OCI-LY7 (cell line): ENCODE results near the gene MMAB. TPM values are rescaled to one million over a fixed set of nuclear protein-coding genes. Genes with fewer than 3 reads are reported as not detected.

Experiments
- BruUV-seq: library from RNA; stranded (reverse); fragments of 400-500 nt; replicated peaks from 2 replicates; lab custom pipeline; 2021; lab: Mats Ljungman, UMichigan
- CTCF ChIA-PET: fragments of 300-600 bp; sonication (Branson Sonifier 250); formaldehyde crosslinking; loops from one replicate; lab custom pipeline; 2022; ENCODE audit warnings: antibody characterized with exemption; ENCODE audit not compliant: unreplicated experiment; lab: Charles Lee
- POLR2A ChIA-PET: fragments of 300-600 bp; sonication (Branson Sonifier 250); formaldehyde crosslinking; loops from one replicate; lab custom pipeline; 2022; ENCODE audit warnings: antibody characterized with exemption; lab: Charles Lee
- DNase-seq: peaks from one replicate; pipeline ENCODE4 v3.0.0-alpha.2; 2015; ENCODE audit warnings: low spot score
- H2AFZ ChIP-seq: fragments of 200-600 bp; sonication (generic), shearing (Covaris generic); 2 replicates; pipeline ENCODE4 v1.6.1; 2014; ENCODE audit warnings: mild to moderate bottlenecking, antibody characterized with exemption, low read length, moderate library complexity
- H3K27ac ChIP-seq: fragments of 200-600 bp; sonication (generic); 2 replicates; pipeline ENCODE4 v1.5.1; 2014; ENCODE audit warnings: mixed run types, low read depth, mild to moderate bottlenecking, moderate library complexity, low read length, inconsistent platforms; ENCODE audit not compliant: poor library complexity, severe bottlenecking
- H3K36me3 ChIP-seq: fragments of 200-600 bp; sonication (generic); 2 replicates; pipeline ENCODE4 v1.6.1; 2014; ENCODE audit warnings: mild to moderate bottlenecking, antibody characterized with exemption, low read length, moderate library complexity, mixed read lengths; ENCODE audit not compliant: insufficient read depth
- H3K4me1 ChIP-seq: fragments of 200-600 bp; sonication (generic); 2 replicates; pipeline ENCODE4 v1.5.1; 2014; ENCODE audit warnings: mild to moderate bottlenecking, low read length; ENCODE audit not compliant: insufficient read depth, poor library complexity, severe bottlenecking
- H3K4me2 ChIP-seq: fragments of 200-600 bp; sonication (generic); 2 replicates; pipeline ENCODE4 v1.6.1; 2014; ENCODE audit warnings: mild to moderate bottlenecking, low read length
- H3K4me3 ChIP-seq: fragments of 200-600 bp; sonication (generic); 2 replicates; pipeline ENCODE4 v1.5.1; 2014; ENCODE audit warnings: mild to moderate bottlenecking, low read depth, low read length; ENCODE audit not compliant: poor library complexity, severe bottlenecking
- H3K79me2 ChIP-seq: fragments of 200-600 bp; sonication (generic); 2 replicates; pipeline ENCODE4 v1.6.1; 2016; ENCODE audit warnings: low read depth, mild to moderate bottlenecking, low read length, moderate library complexity, mixed read lengths; ENCODE audit not compliant: insufficient read depth
- H3K9me2 ChIP-seq: fragments of 200-600 bp; sonication (generic); 2 replicates; pipeline ENCODE4 v1.6.1; 2016; ENCODE audit warnings: mild to moderate bottlenecking, low read length, mixed read lengths; ENCODE audit not compliant: insufficient read depth
- H3K9me3 ChIP-seq: fragments of 200-600 bp; sonication (generic); 2 replicates; pipeline ENCODE4 v1.6.1; 2014; ENCODE audit warnings: mild to moderate bottlenecking, mixed run types, low read length, mixed read lengths
- H4K20me1 ChIP-seq: fragments of 200-600 bp; sonication (generic); 2 replicates; pipeline ENCODE4 v1.6.1; 2014; ENCODE audit warnings: mild to moderate bottlenecking, antibody characterized with exemption, low read length, moderate library complexity, mixed read lengths; ENCODE audit not compliant: insufficient read depth
- EZH2phosphoT487 ChIP-seq: fragments of 200-600 bp; sonication (generic); IDR thresholded peaks from 2 replicates; pipeline ENCODE4 v1.6.1; 2018; ENCODE audit warnings: low read depth, borderline replicate concordance, mild to moderate bottlenecking, mixed run types, antibody characterized with exemption, low read length, moderate library complexity, mixed read lengths
- intact Hi-C: fragments of 100-400 bp; cut with micrococcal nuclease; formaldehyde crosslinking; loops from one replicate; pipeline ENCODE4 v1.10.0; 2022; ENCODE audit not compliant: unreplicated experiment
- total RNA-seq, 2 experiments: library from RNA; depleted of rRNA in 1 of 2; stranded (reverse); fragments of >200 nt in 1 of 2; shearing (Covaris generic) in 1 of 2; gene quantifications; 2 replicates each; pipeline ENCODE4 v1.2.3, GENCODE V29; 2014 to 2022
- TF ChIP-seq, protein P1 (sequence below): fragments of 200-600 bp; sonication (generic); conservative IDR thresholded peaks from 2 replicates; pipeline ENCODE4 v1.5.1; 2014; ENCODE audit warnings: mild to moderate bottlenecking, antibody characterized with exemption, low read length, moderate library complexity, mixed read lengths

MMAB gene
- total RNA-seq, 2 experiments from 2014 or later: 59.8 to 90.0 TPM

DNA sequence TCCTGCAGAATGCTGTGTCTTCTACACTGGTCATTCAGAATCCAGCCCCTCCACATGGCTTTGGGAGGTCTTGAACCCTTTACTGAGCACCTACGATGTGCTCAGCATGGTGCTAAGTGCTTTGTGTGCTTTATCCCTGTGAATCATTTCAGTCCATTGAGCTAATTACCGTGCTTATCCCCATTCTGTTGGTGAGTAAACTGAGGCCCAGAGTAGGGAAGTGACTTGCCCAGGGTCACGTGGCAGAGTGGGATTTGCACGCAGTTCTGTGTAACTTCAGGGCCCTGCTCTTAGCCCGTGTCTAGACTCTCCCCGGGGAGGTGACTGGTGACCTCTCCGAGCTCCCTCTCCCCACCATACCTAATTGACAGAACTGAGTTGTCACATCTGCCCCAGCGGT is 27.7 kb upstream of the MMAB start:
- CTCF ChIA-PET: interaction anchor here (0.6 kb wide), 1 partner anchor 161 kb away, joined by 3 read pairs; no protein-coding TSS in a partner anchor

DNA sequence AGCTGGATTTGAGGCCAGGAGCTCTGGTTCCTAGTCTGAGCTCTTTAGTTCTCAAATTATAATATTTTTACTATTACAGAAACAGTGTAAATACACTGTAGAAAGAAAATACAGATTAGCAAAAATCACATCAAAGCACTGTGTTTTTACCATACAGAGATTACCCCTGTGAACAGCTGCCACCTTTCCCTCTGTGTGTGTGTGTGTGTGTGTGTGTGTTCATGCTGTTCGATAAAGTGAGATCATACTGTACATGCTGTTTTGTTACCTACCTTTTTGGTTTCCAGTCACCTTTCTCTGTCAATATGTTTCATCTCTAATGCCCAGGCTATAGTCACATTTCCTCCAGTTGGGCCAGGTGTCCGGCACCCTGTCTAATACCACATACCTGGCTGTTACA is 27.2 kb upstream of the MMAB start:
- CTCF ChIA-PET: interaction anchor here (0.6 to 0.7 kb wide), 2 partner anchors 10 to 162 kb away, joined by 3 read pairs; no protein-coding TSS in a partner anchor

More for the DNA sequence above, 27.7 kb upstream of the MMAB start:
- Histone ChIP-seq H3K4me2 (no peak overlapping the region), H3K27ac (no peak overlapping the region), H3K36me3 (no peaks in the 10 kb centered on the region), H2AFZ (no peak overlapping the region), H3K79me2 (no peaks in the 10 kb centered on the region), H4K20me1 (no peaks in the 10 kb centered on the region), H3K9me2 (no peaks in the 10 kb centered on the region), H3K4me3 (no peak overlapping the region), H3K9me3 (no peaks in the 10 kb centered on the region), H3K4me1 (no peaks in the 10 kb centered on the region)
- intact Hi-C loops: no loop called here
- TF ChIP-seq, protein P1, sequence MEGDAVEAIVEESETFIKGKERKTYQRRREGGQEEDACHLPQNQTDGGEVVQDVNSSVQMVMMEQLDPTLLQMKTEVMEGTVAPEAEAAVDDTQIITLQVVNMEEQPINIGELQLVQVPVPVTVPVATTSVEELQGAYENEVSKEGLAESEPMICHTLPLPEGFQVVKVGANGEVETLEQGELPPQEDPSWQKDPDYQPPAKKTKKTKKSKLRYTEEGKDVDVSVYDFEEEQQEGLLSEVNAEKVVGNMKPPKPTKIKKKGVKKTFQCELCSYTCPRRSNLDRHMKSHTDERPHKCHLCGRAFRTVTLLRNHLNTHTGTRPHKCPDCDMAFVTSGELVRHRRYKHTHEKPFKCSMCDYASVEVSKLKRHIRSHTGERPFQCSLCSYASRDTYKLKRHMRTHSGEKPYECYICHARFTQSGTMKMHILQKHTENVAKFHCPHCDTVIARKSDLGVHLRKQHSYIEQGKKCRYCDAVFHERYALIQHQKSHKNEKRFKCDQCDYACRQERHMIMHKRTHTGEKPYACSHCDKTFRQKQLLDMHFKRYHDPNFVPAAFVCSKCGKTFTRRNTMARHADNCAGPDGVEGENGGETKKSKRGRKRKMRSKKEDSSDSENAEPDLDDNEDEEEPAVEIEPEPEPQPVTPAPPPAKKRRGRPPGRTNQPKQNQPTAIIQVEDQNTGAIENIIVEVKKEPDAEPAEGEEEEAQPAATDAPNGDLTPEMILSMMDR: no peak
- no peak for TF ChIP-seq EZH2phosphoT487
- POLR2A ChIA-PET: interaction anchor here (0.9 kb wide), 1 partner anchor 15 kb away, joined by 3 read pairs; no protein-coding TSS in a partner anchor
- no peak for DNase-seq
- no TSS peak for BruUV-seq

DNA sequence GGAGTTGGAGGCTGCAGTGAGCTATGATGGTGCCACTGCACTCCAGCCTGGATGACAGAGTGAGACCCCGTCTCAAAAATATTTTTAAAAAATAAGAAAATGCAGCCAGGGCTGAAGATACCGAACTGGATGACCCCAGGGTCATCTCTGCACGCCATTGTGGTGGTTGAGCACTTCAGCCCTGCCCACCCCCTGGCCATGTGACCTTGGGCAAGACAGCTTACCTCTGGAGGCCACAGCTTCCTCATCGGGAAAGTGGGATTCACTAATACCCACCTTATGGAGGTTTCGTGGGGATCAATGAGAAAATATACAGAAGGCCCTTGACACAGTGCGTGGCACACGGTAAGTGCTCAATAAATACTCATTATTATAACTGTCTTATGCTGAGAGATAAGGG is 25.8 kb upstream of the MMAB start:
- DNase-seq: no peak
- H3K9me2 ChIP-seq: no peaks in the 10 kb centered on the region
- no peaks in the 10 kb centered on the region for H3K9me3 ChIP-seq
- TF ChIP-seq, protein P1: no peak
- no peak for TF ChIP-seq EZH2phosphoT487
- intact Hi-C loops: no loop called here
- H3K79me2 ChIP-seq: no peaks in the 10 kb centered on the region
- H4K20me1 ChIP-seq: no peaks in the 10 kb centered on the region
- H2AFZ ChIP-seq: no peak overlapping the region
- no TSS peak for BruUV-seq
- no peak overlapping the region for H3K4me3 ChIP-seq
- ChIA-PET POLR2A (interaction anchor here (1.2 kb wide), 1 partner anchor 155 kb away, joined by 3 read pairs; no protein-coding TSS in a partner anchor), CTCF (no interaction called here)
- no peak overlapping the region for H3K27ac ChIP-seq
- no peaks in the 10 kb centered on the region for H3K36me3 ChIP-seq
- H3K4me1 ChIP-seq: no peaks in the 10 kb centered on the region
- no peak overlapping the region for H3K4me2 ChIP-seq

More for the DNA sequence above, 27.2 kb upstream of the MMAB start:
- H3K36me3 ChIP-seq: no peaks in the 10 kb centered on the region
- H4K20me1 ChIP-seq: no peaks in the 10 kb centered on the region
- POLR2A ChIA-PET: interaction anchor here (0.9 kb wide), 1 partner anchor 14 kb away, joined by 3 read pairs; no protein-coding TSS in a partner anchor
- H3K4me2 ChIP-seq: no peak overlapping the region
- DNase-seq: no peak
- no peaks in the 10 kb centered on the region for H3K79me2 ChIP-seq
- no peaks in the 10 kb centered on the region for H3K4me1 ChIP-seq
- H3K9me2 ChIP-seq: no peaks in the 10 kb centered on the region
- TF ChIP-seq EZH2phosphoT487: no peak
- TF ChIP-seq, protein P1: no peak
- H3K9me3 ChIP-seq: no peaks in the 10 kb centered on the region
- intact Hi-C loops: no loop called here
- no peak overlapping the region for H3K4me3 ChIP-seq
- no peak overlapping the region for H2AFZ ChIP-seq
- H3K27ac ChIP-seq: no peak overlapping the region
- BruUV-seq: no TSS peak
